H1 (cell line): Measurements from ENCODE around the gene PCID2.

ENCODE experiments used
- CBX5 ChIP-seq: fragments of 300-800, 300-1000 bp; sonication (generic); IDR thresholded peaks from 2 replicates; pipeline ENCODE4 v1.7.1; 2016; ENCODE audit warnings: antibody characterized with exemption, low read length, low read depth
- CHD1 ChIP-seq: IDR thresholded peaks from 2 replicates; pipeline ENCODE4 v1.6.1; 2012; ENCODE audit warnings: low read depth, low read length, improper control_type of control experiment
- CTCF ChIP-seq, 3 experiments: IDR thresholded peaks; 1 replicate in 2 of 3; 2 replicates in 1 of 3; pipeline versions ENCODE4 v1.5.1 to v1.6.1; 2011; ENCODE audit warnings: low read length in 3 of 3, mild to moderate bottlenecking in 3 of 3, inconsistent platforms in 2 of 3, low read depth in 1 of 3, moderate library complexity in 1 of 3; ENCODE audit not compliant: insufficient read depth in 1 of 3; ENCODE audit errors: control extremely low read depth in 1 of 3
- GABPA ChIP-seq: IDR thresholded peaks from 2 replicates; pipeline ENCODE4 v1.6.1; 2011; ENCODE audit warnings: mild to moderate bottlenecking, low read length, moderate library complexity, borderline replicate concordance; ENCODE audit not compliant: insufficient read depth
- HDAC2 ChIP-seq, 2 experiments: fragments of 300-600 bp in 1 of 2; sonication (generic) in 1 of 2; IDR thresholded peaks; 2 replicates each; pipeline ENCODE4 v1.6.1; 2011 to 2012; ENCODE audit warnings: low read depth in 2 of 2, low read length in 2 of 2, mild to moderate bottlenecking in 2 of 2, moderate library complexity in 2 of 2, borderline replicate concordance in 1 of 2, inconsistent platforms in 1 of 2
- JUN ChIP-seq: IDR thresholded peaks from 2 replicates; pipeline ENCODE4 v1.6.1; 2011; ENCODE audit warnings: low read depth, mild to moderate bottlenecking, improper control_type of control experiment, low read length
- MAX ChIP-seq: IDR thresholded peaks from 2 replicates; pipeline ENCODE4 v1.6.1; 2012; ENCODE audit warnings: inconsistent platforms
- POLR2AphosphoS5 ChIP-seq: IDR thresholded peaks from 2 replicates; pipeline ENCODE4 v1.6.1; 2011; ENCODE audit warnings: low read depth, low read length
- TAF7 ChIP-seq: optimal IDR thresholded peaks from 2 replicates; pipeline ENCODE3; 2011; ENCODE audit warnings: low read depth, mild to moderate bottlenecking, inconsistent platforms, low read length, moderate library complexity, borderline replicate concordance

- no peak for TF ChIP-seq CHD1
- TF ChIP-seq JUN, result no peak
- TF ChIP-seq HDAC2 (IDR thresholded peaks at IDR 0.05; ENCODE audit: borderline replicate concordance in 1 of 2, low read depth in 2 of 2, low read length in 2 of 2), result no peak
- TF ChIP-seq CBX5, result no peak
- TF ChIP-seq POLR2AphosphoS5, result no peak; the same call in 1 of the 2 replicates
- TF ChIP-seq TAF7, result no peak
- TF ChIP-seq CTCF (IDR thresholded peaks at IDR 0.05; ENCODE audit: control extremely low read depth in 1 of 3, insufficient read depth in 1 of 3, low read depth in 1 of 3, low read length in 3 of 3), result peak; percentile 21 to 45 (median 44); a peak in 3 of 4 replicates
- TF ChIP-seq MAX, result no peak
- TF ChIP-seq GABPA, result no peak
These were observed 12.4 kb upstream of the PCID2 start for GRCh38 chr13:113220877-113221276.
